Panc1 (cell line): ENCODE measurements around the gene FBRSL1.

Source experiments
- POLR2AphosphoS5 ChIP-seq: IDR thresholded peaks from 2 replicates; pipeline ENCODE4 v1.6.1; 2012; ENCODE audit warnings: mild to moderate bottlenecking, low read depth, low read length, moderate library complexity
- TF ChIP-seq, protein P1 (sequence below): fragments of 450-650 bp; IDR thresholded peaks from 2 replicates; pipeline ENCODE4 v1.5.1; 2017; ENCODE audit warnings: mild to moderate bottlenecking

DNA sequence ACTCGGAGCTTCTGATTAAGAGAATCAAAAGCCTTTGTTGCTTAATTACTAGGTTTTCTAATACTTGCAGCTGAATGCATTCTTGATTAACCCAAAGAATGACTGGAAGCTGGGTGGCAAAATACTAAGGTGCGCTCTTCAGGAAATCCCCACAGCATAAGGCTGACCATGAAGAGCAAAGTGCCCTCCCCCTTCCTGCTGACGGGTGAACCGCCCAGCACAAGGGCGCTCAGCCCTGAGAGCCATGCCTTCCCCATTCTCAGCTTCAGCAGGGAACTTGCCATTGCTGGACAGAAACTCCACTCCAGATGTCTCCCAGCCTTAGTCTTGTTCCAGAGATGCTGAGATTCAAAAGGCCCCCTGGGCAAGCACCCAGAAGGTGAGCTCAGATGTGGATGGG, 27.2 kb upstream of the FBRSL1 start:
- TF ChIP-seq, protein P1, sequence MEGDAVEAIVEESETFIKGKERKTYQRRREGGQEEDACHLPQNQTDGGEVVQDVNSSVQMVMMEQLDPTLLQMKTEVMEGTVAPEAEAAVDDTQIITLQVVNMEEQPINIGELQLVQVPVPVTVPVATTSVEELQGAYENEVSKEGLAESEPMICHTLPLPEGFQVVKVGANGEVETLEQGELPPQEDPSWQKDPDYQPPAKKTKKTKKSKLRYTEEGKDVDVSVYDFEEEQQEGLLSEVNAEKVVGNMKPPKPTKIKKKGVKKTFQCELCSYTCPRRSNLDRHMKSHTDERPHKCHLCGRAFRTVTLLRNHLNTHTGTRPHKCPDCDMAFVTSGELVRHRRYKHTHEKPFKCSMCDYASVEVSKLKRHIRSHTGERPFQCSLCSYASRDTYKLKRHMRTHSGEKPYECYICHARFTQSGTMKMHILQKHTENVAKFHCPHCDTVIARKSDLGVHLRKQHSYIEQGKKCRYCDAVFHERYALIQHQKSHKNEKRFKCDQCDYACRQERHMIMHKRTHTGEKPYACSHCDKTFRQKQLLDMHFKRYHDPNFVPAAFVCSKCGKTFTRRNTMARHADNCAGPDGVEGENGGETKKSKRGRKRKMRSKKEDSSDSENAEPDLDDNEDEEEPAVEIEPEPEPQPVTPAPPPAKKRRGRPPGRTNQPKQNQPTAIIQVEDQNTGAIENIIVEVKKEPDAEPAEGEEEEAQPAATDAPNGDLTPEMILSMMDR: no peak
- TF ChIP-seq POLR2AphosphoS5: no peak
